Erythroblast (primary cell): ENCODE results near the gene CLSTN1.

ENCODE experiments used
- DNase-seq, 2 experiments: peaks; one replicate each; lab custom pipeline; 2025; lab: John Stamatoyannopoulos, UW
- GATA1 ChIP-seq: IDR thresholded peaks from 2 replicates; pipeline ENCODE4 v1.6.1; 2011; ENCODE audit warnings: low read depth, mild to moderate bottlenecking, control low read depth, low read length, moderate library complexity
- POLR2A ChIP-seq: IDR thresholded peaks from 2 replicates; pipeline ENCODE4 v1.6.1; 2011; ENCODE audit warnings: mild to moderate bottlenecking, low read length

The CLSTN1 gene

GRCh38 chr1:9859281-9860014, 35.7 kb upstream of the CLSTN1 start:
- TF ChIP-seq POLR2A (no peak), GATA1 (no peak)
- no peak for DNase-seq

DNA sequence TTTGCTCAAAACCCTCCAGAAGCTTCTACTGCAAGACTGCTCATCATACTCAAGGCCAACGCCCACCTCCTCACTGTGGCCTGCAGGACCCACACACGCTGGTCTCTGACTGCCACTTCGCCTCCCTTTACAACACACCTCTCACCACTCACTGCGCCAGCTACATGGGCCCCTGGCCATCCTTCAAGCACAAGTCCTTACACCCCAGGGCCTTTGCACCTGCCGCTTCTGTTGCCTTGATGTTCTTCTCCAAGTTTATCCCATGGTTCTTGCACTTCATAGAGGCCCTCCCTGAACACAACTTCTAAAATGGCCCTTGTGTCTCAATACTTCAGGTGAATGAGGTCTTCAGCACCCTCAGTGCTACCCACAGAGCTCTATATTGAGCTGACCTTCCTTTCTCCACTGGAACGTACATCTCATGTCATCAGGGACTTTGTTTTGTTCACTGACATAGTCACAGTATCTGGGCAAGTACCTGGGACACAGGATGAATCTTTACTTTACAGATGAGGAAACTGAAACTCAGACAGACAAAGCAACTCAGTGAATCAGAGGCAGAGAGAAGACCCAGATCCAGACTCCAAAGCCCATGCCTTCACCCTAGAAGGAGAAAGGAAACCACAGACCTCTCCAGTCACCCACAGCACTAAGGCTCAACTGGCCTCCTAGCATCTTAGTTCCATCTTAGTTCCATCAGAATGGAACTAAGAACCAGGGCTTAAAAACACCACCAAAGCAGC, 34.7 kb upstream of the CLSTN1 start:
- no peak for DNase-seq
- TF ChIP-seq POLR2A = no peak
- TF ChIP-seq GATA1 = no peak

DNA sequence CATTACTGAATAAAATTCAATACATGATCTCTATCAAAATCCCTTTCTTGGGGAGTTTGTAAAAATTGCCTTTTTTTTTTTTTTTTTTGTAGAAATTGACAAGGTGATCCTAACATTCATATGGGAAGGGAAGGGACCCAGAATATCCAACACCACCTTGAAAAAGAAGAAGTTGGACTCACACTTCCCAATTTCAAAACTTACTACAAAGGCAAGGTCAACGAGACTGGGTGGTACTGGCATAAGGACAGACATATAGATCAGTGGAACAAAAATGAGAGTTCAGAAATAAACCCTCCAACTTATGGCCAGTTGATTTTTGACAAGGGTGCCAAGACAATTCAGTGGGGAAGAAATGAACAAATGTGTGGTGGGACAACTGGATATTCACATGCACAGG, 31.4 kb upstream of the CLSTN1 start:
- no peak for TF ChIP-seq POLR2A
- TF ChIP-seq GATA1 = no peak
- DNase-seq = no peak

DNA sequence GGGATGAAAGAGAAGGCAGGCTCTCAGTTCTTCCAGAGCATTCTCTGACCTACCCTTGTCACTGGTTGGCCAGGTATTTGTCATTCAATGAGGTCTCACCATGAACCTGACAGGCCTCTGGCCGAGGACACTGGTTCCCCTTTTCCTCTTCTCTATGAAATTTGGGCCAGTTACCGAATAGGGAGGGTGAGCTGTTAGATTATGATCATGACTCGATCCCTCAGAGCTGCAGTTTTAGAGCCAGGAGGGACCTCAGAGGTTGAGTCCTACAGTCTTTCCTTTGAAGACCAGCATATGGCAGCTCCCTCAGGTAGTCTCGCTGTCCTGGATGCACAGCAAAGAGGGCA, 29.5 kb upstream of the CLSTN1 start:
- no peak for DNase-seq
- TF ChIP-seq POLR2A = no peak
- no peak for TF ChIP-seq GATA1

DNA sequence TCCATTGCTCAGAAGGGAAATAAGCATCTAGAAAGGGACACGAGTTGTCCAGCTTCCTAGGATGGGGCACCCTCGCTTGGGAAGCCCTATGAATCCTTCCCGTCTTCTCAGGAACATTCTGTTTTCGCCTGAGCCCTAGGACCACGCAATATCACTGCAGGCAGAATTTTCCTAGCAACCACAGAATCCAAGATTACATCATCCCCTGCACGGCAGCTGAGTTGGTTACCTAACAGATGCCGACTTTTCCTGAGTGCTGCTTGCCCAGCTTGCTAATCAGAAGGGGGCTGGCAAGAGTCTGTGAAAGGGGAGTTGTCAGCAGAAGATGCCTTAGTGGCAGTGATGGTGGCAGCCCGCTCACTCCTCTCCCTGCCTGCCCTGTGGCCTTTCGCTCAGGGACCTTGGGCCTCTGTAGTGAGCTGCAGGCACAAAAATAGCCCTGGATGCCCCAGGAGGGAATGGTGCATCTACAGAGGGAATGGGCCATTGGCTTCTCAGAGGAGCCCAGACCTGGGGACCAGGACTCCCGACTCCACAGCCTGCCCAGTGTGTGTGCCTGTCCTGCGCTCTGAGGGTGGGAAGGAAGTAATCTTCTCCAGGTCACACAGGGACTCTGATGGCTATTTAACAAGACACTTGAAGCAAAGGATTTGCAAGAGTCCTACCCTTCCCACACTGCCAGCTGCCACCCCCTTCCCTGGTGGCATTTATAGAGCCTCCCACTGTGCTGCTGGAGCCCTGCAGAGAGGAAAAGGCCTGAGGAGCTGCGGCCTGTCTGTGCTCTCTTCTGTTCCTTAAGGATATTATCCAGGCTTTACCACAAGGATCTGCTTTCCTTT, 28.9 kb upstream of the CLSTN1 start:
- no peak for DNase-seq

DNA sequence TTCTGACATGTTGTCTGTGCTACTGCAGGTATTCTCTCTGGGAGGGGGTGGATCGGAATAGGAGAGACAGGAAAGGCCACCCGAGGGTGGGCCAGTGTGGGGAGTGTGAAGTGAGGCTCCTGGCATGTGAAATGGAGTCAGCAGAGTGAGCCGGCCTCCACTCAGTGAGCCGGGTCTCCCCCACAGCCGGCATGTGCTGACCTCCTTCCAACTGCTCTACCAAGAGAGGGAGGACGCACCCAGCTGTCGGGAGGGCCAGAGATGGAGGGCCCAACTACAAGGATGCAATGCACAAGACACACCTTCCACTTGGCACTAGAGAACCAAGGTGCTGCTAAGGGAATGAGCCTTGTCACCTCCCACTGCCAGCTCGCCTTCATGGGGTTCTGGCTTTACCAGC, 28.2 kb upstream of the CLSTN1 start:
- TF ChIP-seq POLR2A = no peak
- no peak for DNase-seq

More for the DNA sequence above, 28.9 kb upstream of the CLSTN1 start:
- TF ChIP-seq POLR2A (no peak), GATA1 (no peak)

GRCh38 chr1:9850442-9851162, 26.8 kb upstream of the CLSTN1 start:
- TF ChIP-seq GATA1 = no peak
- no peak for TF ChIP-seq POLR2A
- peak in 1 of 2 experiments; percentile 8 for DNase-seq

DNA sequence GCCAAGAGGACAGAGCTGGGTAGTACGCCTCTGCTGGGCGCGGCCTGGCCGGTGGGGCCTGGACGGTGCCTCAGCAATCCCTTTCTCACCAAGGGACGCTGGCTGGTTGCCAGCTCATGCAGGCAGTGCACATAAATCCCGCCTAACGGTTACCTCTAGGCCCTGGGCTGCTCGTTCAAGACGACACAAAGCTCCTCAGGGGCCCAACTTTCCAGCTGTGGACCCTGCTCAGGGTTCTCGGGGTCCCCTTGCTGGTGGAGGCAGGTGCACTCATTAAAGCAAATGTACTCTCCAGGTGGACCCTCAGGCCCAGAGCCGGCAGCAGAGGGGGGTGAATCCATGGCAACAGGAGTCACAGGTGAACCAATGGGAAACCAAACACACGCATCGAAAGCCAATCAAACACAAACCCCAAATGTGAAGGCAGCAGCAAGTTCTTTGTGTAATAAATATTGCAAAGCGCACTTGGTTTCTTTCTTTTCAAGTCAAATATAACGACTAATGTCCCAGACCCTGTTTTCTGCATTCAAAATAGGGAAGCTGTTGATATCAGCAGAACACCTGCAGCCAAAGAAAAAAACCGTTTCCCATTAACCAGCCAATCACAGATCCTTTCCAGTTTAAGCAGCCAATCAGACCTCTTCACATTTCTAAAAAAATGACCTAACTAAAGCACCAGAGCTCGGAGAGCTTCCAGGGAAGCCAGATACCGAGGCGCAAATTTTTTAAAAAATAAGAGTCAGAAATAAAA, 26.1 kb upstream of the CLSTN1 start:
- peak; percentile 14 to 15 for DNase-seq
- TF ChIP-seq GATA1 = no peak
- TF ChIP-seq POLR2A = no peak

GRCh38 chr1:9848022-9848421, 24.3 kb upstream of the CLSTN1 start:
- TF ChIP-seq POLR2A = no peak
- TF ChIP-seq GATA1 = no peak
- peak in 1 of 2 experiments; percentile 10 for DNase-seq

GRCh38 chr1:9847269-9847668, 23.5 kb upstream of the CLSTN1 start:
- no peak for DNase-seq
- TF ChIP-seq POLR2A (no peak), GATA1 (no peak)

GRCh38 chr1:9846611-9847171, 22.9 kb upstream of the CLSTN1 start:
- TF ChIP-seq GATA1 = no peak
- no peak for TF ChIP-seq POLR2A
- DNase-seq = no peak

DNA sequence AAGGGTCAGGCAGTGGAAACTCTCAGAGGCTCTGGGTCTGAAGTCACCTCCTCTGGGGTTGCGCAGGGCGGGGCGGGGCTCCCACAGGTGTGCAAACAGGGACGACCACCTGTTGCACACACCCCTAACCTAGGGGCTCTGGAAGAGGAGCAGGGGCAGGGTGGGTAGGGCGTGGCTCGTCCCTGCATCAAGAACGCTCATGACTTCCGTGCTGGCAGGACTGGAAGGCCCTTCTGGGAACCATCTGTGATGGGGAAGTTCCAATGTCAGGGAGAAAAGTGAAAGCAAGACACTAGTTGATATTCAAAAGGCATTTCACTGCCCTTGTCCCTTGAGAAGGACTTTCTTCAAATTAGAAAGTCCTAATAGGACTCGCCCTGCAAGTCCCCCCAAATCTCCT, 22.1 kb upstream of the CLSTN1 start:
- TF ChIP-seq POLR2A = no peak
- no peak for TF ChIP-seq GATA1
- DNase-seq = no peak
